Mesodermal cell (in vitro differentiated cells): ENCODE data around the gene DYNLT5.
"Not testable (repeated sequence)": the region's sequence is repeated elsewhere in the genome, so short reads cannot be mapped to it uniquely, and the experiment has no call there.

Experiments
- H3K27ac ChIP-seq: 2 replicates; pipeline ENCODE4 v1.7.0; 2013; ENCODE audit warnings: mild to moderate bottlenecking, low read depth, low read length, moderate library complexity; ENCODE audit not compliant: severe bottlenecking
- H3K36me3 ChIP-seq: 2 replicates; pipeline ENCODE4 v1.7.1; 2013; ENCODE audit warnings: mild to moderate bottlenecking, low read length, moderate library complexity; ENCODE audit not compliant: control insufficient read depth, insufficient read depth
- H3K4me1 ChIP-seq: one replicate; pipeline ENCODE4 v1.7.1; 2013; ENCODE audit warnings: mild to moderate bottlenecking, low read length; ENCODE audit not compliant: insufficient read depth, control insufficient read depth, poor library complexity, severe bottlenecking
- H3K4me3 ChIP-seq: 2 replicates; pipeline ENCODE4 v1.7.0; 2013; ENCODE audit warnings: low read length, control low read depth, mild to moderate bottlenecking; ENCODE audit not compliant: insufficient read depth, poor library complexity, severe bottlenecking; ENCODE audit errors: extremely low read depth
- H3K9me3 ChIP-seq: 2 replicates; pipeline ENCODE4 v1.7.1; 2013; ENCODE audit warnings: mild to moderate bottlenecking, low read length, moderate library complexity; ENCODE audit not compliant: control insufficient read depth
- WGBS, 2 experiments: methylation state at CpG; one replicate each; pipeline ENCODE4 v1.1.5; 2013; ENCODE audit warnings: missing lambda C conversion rate in 2 of 2; ENCODE audit not compliant: insufficient coverage in 2 of 2; 5-methylcytosine and 5-hydroxymethylcytosine counted together

The DYNLT5 gene

GRCh38 chr1:66788231-66788939, 36.1 kb downstream of the DYNLT5 start:
- no peaks in the 10 kb centered on the region for H3K4me1 ChIP-seq
- 89 to 98% methylated on average over 1 to 3 of the region's 6 CpGs for WGBS, 2 experiments
- H3K27ac ChIP-seq, result no peak overlapping the region
- H3K9me3 ChIP-seq, result no peaks in the 10 kb centered on the region
- H3K4me3 ChIP-seq, result no peak overlapping the region
- H3K36me3 ChIP-seq, result no peaks in the 10 kb centered on the region

- WGBS, 2 experiments, result no CpG with 5 or more reads among the region's 5 CpGs
- no peak overlapping the region for H3K4me3 ChIP-seq
Observed at GRCh38 chr1:66791621-66792610, 39.7 kb downstream of the DYNLT5 start.

DNA sequence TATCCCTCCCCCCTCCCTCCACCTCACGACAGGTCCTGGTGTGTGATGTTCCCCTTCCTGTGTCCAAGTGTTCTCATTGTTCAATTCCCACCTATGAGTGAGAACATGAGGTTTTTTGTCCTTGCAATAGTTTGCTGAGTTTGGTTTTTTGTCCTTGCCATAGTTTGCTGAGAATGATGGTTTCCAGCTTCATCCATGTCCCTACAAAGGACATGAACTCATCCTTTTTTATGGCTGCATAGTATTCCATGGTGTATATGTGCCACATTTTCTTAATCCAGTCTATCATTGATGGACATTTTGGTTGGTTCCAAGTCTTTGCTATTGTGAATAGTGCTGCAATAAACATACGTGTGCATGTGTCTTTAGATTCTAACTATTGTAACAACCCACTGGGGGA, 43.6 kb downstream of the DYNLT5 start:
- not testable (repeated sequence) for H3K36me3 ChIP-seq, H3K27ac ChIP-seq, H3K4me1 ChIP-seq, H3K9me3 ChIP-seq, H3K4me3 ChIP-seq
- no CpG with 5 or more reads among the region's 2 CpGs for WGBS, 2 experiments

More at GRCh38 chr1:66791621-66792610, 39.7 kb downstream of the DYNLT5 start:
- no peaks in the 10 kb centered on the region for H3K4me1 ChIP-seq
- H3K36me3 ChIP-seq, result no peaks in the 10 kb centered on the region
- no peaks in the 10 kb centered on the region for H3K9me3 ChIP-seq
- no peak overlapping the region for H3K27ac ChIP-seq

- H3K36me3 ChIP-seq, result no peaks in the 10 kb centered on the region
- H3K27ac ChIP-seq, result no peak overlapping the region
- WGBS, 2 experiments, result no CpG with 5 or more reads among the region's 1 CpG
- H3K9me3 ChIP-seq, result no peaks in the 10 kb centered on the region
- H3K4me3 ChIP-seq, result no peak overlapping the region
- H3K4me1 ChIP-seq, result no peaks in the 10 kb centered on the region
Observed at GRCh38 chr1:66809245-66809644, 57.0 kb downstream of the DYNLT5 start.

DNA sequence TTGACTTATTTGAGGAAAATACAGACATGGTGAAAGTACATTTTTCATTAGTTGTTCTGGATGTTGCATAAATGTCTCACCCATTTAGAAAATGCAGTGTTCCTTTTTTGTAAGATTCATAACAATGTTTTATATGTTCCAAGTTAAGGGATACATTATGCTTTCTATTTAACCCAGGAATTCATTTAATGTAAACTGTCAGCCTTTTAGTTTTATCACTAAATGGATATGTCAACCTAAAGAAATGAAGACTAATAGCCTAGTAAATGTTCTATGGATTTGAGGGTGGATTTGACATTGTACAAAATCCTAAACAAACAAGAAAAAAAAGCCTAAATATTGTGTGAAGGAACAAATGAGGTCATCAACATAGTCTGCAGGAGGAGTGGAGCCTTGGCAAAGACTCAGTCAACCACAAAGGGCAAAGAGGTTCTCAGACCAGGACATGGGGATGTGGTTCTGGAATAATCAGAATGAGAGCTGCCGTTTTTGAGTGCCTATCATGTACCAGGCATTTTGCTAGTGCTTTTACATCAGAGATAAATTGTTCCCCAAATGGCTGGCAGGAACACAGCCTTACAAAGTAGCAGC, 57.6 kb downstream of the DYNLT5 start:
- WGBS, 2 experiments, result 88 to 100% methylated on average over 1 of the region's 1 CpG
- no peak overlapping the region for H3K4me3 ChIP-seq
- H3K4me1 ChIP-seq, result no peaks in the 10 kb centered on the region
- no peak overlapping the region for H3K27ac ChIP-seq
- no peaks in the 10 kb centered on the region for H3K36me3 ChIP-seq
- H3K9me3 ChIP-seq, result no peaks in the 10 kb centered on the region

DNA sequence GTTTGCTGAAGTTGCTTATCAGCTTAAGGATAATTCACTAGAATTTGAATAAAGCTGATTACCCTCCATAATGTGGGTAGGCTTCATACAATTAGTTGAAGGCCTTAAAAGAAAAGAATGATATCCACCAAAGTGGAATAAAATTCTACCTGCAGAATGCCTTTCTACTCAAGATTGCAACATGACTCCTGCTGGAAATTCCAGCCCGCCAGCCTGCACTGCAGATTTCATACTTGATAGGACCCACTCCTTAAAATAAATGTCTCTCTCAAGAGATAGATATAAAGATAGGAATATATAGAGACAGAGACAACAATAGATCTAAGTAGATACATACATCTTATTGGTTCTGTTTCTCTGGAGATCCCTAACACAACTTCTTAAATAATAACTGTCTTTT, 72.5 kb downstream of the DYNLT5 start:
- WGBS, 2 experiments, result no CpG with 5 or more reads among the region's 1 CpG
- H3K4me1 ChIP-seq, result no peaks in the 10 kb centered on the region
- H3K9me3 ChIP-seq, result no peaks in the 10 kb centered on the region

More for the DNA sequence above, 72.5 kb downstream of the DYNLT5 start:
- no peak overlapping the region for H3K27ac ChIP-seq
- H3K4me3 ChIP-seq, result no peak overlapping the region
- no peaks in the 10 kb centered on the region for H3K36me3 ChIP-seq
